T1000 (cell line): Measurements from ENCODE around the gene KLHL29.
"Not testable (repeated sequence)": the region's sequence is repeated elsewhere in the genome, so short reads cannot be mapped to it uniquely, and the experiment has no call there.

Experiments
- DNase-seq: peaks from one replicate; lab custom pipeline; 2025; ENCODE audit warnings: mixed read lengths; lab: John Stamatoyannopoulos, UW

KLHL29 gene

DNA sequence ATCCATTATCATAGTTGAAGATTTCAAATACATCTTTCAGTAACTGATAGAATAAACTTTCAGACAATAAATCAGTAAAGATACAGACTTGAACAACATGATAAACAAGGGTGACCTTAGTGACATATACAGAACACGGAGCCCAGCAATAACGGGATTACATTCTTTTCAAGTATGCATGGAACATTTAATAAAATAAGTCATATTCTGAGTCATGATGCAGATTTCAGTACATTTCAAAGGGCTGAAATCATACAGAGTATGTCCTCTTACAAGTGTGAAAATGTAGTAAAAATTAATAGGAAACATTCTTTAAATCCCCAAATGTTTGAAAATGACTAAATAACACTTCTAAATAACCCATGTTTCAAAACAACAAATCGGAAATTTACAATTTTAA is 17.2 kb upstream of the KLHL29 start:
- no peak for DNase-seq

DNA sequence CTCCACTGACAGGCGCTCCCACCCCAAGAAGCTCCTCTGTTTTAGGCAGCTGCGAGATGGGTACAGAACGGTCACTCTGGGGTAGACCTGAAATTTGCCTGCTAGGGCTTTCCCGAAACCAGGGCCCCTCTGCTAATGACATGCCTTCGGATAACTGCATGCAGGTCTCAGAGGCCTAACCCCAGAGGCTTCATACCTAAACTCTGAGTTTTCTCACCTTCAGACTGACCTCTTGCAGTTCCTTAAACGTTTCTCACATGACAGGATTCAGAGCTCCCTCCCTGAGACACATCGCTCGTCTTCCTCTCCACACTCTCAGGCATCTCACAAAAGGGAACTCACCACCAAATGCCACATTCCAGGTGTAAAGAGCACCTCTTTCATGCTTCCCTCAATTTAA is 11.3 kb upstream of the KLHL29 start:
- DNase-seq: no peak

DNA sequence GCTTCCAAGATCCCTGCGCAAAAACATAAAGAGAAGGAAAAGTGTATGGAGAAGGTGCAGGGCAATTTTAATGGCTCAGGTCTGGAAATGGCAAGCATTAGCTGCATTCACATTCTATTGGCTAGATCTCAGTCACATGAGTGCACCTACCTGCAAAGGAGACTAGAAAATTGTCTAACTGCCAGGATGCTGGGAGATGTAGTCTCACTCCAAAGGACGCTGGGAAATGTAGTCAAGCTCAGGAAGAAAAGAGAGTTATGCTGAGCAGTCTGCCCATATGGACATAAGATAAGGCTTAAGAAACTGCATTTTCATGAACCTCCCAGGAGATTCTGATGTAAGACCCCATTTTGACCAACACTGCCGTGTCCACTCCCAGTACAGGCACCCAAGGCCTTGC is 9.5 kb upstream of the KLHL29 start:
- no peak for DNase-seq

DNA sequence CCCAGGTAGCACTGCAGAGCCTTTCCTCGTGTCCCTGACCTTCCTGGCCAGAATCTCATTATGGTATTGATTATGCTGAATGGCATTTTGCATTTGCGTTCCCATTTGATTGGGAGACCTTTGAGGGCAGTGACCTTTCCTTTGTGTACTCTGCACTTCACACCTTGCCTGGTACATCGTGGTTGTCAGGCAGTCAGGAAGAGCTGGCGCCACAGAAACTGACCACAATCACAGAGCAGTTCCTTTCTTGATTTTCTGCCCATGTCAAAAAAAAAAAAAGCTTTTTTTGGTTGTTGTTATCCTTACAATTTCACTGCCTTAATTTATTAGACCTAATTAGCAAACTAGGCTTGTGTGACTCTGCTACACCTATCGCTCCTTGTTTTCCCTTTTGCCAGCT is 8.9 kb upstream of the KLHL29 start:
- no peak for DNase-seq

DNA sequence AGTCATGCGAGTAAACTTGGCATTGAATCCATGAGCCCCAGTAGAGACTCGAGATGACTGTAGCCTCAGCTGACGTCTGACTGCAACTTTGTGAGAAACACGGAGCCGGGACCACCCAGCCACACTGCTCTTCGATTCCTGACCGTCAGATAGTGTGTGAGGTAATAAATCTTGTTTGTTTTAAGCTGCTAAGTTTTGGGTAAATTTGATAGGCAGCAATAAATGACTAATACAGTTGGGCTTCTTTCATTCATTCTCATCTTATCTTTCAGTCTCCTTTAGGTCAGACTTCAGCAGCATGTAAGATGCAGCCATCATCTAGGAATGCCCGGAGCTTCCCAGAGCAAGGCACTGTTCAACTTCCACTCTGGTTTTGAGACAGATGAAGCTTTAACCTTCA is 8.0 kb upstream of the KLHL29 start:
- DNase-seq: no peak

DNA sequence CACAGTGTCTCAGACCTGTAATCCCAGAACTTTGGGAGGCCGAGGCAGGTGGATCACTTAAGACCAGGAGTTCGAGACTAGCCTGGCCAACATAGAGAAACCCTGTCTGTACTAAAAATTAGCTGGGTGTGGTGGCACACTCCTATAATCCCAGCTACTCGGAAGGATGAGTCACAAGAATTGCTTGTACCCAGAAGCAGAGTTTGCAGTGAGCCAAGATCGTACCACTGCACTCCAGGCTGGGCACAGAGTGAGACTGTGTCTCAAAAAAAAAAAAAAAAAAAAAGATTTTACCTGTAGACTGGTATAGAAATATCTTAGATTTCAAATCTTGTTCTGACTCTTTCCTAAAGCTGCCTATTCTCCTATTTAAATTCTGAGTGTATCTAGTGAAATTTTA is 7.2 kb upstream of the KLHL29 start:
- no peak for DNase-seq

DNA sequence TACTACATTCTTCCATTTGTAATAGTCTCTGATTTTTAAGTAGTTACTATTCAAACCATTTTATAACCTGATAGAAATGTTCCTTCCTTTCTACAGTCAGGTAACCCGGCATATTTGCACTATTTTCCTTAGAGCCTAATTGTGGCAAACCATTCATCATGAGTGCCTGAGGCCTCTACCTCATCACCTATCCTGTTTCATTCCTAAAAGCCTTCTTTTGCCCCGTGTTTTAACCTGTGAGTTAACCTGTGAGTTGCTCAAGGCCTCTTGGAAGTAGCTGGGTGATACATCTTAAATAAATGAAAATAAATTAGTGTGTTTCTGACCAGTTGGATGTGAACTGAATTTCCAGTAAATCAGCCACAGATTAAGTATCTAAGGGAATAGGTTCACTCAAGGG is 6.5 kb upstream of the KLHL29 start:
- no peak for DNase-seq

DNA sequence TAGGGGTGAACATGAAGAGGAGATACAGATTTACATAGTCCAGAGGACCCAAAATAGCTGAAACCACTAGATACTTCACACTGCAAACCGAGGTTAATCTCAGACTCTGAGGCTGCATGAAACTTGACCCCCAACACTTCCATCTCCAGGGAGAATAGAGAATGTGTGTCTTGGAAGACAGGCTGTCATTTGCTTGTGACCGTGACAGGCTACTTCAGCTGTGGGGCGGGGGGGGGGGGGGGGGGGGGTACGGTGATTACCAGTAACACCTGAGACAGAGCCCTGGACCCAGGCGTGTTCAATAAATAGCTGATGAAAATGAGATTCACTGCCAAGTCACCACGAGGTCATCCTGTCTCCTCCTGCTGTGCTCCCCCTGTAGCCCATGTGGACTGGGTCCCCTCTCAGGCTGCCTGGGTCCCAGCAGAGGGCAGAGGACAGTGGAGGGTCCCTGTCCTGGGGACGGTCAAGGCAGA is 5.7 kb upstream of the KLHL29 start:
- DNase-seq: no peak

DNA sequence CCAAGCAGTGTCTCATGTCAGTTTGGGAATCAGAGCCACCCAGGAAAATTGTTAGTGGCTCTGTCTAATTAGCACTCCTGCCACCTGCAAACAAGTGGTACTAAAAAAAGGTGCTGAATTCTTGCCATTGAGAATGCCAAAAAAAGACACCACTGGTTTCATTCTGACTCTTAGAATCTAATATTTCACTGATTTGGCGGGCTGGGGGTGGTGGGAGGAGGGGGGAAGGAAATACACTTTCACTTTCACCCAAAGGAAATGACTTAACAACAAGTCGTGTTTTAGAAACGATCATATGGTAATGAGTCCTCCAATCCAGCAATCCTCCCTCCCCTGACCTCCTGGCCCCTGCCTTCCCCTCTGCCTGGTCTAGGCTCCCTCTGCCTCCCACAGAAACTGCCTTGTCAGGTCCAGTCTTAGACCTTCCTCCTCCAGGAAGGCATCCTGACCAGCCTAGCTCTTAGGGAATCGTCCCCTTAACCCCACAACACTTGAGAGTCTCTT is 4.4 kb upstream of the KLHL29 start:
- no peak for DNase-seq

DNA sequence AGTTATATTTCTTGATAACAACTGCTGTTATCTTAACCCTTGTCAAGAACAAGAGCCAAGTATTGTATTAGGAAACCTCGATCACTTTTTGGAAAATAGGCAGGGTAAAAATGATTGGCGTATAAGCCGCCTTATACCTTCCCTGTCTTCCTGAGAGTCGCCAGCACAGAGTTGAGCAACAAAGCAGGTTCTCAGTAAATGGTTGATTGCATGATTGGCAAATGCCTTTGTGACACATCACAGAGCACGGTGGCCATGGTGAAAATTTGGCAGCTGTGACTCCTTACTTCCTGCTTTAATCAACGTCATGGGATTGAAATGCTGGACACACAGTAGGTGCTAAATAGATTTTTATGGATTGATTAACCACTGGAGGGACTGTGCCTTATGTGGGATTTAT is 3.9 kb upstream of the KLHL29 start:
- DNase-seq: peak; percentile 17

DNA sequence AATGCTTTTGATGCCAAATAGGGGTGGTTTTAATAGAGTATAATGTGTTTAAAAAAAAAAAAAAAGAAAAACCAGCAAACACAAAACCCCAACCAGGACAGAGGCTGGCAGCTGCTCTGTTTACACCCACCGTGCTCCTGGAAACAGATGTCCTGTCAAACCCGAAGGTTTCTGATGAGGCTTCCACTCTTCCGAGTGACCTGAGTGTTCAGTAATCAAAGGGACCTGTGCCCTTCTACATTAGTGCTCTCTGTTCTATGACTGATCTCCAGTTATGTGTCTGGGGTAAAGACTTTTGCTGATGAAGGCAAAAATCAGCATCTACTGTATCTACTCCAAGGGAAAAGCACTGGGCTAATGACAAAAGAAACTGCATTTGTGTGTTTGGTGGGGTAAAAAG is 3.5 kb upstream of the KLHL29 start:
- no peak for DNase-seq

DNA sequence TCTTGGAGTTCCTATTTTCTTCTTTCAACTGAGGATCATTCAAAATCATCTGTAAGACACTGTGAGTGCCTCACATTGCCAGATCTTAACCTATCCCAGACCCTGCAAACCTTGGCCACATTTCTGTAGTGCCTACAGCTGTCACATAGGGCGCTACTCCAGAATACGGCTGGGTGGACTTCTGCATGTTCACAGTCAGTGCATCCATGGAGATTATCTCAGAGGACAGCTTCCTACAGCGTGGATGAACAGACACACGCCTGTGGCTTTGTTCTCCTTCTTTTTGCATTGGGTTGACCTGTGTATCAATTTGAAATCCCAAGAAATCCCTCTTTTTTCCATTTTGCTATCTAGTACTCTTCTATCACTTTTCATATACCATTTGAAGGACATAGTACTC is 1.9 kb upstream of the KLHL29 start:
- no peak for DNase-seq

DNA sequence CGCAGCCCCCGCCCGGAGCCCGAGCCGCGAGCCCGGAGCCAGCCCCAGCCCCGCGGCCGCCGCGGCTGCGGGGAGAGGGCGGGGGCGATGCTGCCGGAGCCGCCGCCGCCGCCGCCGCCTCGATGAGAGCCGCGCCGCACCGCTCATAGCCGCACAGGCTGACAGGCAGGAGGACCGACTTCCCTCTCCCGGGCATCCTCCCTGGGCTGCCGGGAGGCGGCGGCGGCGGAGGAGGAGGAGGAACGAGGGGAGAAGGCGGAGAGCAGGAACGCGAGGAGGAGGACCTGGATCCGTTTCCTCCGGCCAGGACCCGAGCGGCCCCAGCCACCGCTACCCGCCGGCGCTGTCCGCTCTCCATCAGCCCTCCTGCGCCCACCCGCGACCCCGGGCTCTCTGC is 370 bp downstream of the KLHL29 start:
- peak; percentile 54 for DNase-seq

DNA sequence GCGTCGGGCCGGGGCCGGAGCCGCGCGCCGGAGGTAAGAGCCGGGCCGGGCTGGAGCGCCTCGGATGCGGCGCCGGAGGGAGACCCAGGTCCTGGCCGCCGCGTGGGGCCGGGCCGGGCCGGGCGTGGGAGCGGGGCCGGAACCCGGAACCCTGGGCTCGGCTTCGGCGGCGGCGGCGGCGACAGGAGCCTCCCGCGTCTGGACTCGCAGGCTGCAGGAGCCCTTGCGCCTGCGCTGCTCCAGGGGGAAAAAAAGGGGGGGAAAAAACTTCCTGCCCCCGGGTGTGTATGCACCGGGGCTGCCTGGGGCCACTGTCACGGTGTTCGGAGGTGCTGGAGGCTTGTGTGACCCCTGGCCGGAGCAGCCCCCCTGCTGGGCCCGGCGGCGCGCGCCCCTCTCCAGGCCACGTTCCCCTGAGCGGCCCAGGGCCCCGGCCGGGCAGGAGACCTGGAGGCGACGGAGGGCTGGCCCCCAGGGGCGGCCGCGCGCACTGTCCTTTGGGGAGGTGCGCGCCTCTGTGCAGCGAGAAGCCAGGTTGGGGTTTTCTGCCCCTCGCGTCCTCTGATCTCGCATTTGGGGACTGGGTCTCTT is 864 bp downstream of the KLHL29 start:
- peak; percentile 54 for DNase-seq

DNA sequence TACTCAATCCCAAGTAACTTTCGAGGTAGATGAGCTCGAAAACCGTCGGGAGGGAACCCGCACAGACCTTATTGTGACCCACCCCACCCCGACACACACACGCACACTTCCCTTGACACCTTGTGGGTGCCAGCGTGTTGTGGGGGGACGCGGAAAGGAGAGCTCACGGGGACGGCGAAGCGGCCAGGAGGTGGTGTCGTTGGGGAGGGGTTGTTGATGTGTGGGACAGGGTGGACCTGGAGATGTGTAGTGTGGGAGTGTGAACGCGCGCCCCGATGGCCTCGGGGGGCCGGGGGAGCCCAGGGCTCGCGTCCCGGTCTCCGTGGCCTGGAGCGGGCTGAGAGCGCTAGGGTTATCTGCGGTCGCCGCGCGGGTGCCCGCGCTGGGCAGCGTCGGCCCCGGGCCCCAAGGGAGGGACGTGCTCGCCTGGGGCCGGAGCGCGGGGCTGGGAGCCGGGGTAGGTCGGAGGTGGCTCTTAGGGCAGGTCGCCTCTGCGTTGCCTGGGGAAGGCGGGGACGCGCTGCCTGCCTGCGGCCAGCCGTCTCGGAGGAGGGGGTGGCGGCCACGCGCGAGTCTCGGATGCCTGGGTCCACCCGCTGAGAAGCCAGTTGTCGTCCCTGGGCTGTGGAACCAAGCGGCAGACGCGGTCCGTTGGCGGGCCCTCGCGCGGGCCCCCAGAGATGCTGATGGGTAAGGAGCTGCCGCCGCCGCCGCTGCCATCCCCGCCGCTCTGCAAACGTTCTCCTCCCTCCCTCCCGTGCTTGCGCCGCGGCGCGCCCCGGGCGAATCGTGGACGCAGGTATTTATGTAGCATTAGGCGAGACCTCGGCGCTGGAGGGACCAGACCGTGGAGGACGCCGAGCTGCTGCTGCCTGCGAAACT is 1.6 kb downstream of the KLHL29 start:
- DNase-seq: no peak

DNA sequence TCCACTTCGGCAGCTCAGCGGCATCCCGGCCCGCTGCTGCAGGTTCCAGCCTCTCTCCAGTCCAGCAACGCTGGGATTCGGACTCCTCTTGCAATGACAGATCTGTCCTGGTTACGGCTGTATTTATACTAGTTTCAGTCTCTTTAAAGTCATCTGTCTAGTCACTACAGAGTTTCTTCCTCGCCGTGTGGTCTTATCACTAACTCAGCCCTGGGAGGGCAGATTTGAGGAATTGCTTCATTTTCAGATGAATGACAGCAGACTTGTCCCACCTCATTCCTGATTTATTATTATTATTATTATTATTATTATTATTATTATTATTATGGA is 2.2 kb downstream of the KLHL29 start:
- DNase-seq: no peak

DNA sequence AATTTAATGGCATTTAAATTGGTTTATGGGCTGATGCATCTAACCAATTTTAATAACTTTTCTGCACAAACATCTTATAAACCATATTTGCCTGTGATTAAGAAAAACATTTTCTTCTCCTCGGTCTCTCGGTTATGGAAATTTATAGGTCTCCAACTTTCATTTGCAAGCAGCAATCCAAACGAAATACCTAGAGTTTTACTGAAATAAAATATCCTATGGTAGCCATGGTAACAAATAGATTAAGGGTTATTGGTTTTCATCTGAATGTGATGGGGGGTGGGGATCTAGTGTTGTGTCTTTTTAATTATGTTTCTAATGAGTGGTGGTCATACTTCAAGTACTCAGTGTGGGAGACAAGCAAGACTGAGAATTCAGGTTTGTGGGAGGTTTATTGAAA is 2.9 kb downstream of the KLHL29 start:
- no peak for DNase-seq

DNA sequence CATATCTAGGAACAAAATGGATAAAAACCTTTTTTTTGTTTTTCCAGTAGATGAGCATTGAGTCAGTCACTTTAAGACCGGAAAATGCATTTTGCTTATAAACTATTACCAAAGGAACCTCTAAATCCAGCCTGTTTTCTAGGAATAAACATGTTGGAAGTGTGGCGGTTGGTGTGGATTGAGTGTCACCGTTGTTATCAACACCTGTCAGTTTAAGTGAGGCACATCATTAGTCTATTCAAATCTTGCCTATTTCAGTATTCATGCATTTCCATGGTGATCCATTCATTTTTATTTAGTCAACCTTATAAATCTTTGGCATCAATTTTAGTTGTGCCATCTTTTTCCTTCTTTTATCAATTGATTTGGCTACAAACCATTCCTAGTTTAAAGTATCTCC is 3.3 kb downstream of the KLHL29 start:
- no peak for DNase-seq

DNA sequence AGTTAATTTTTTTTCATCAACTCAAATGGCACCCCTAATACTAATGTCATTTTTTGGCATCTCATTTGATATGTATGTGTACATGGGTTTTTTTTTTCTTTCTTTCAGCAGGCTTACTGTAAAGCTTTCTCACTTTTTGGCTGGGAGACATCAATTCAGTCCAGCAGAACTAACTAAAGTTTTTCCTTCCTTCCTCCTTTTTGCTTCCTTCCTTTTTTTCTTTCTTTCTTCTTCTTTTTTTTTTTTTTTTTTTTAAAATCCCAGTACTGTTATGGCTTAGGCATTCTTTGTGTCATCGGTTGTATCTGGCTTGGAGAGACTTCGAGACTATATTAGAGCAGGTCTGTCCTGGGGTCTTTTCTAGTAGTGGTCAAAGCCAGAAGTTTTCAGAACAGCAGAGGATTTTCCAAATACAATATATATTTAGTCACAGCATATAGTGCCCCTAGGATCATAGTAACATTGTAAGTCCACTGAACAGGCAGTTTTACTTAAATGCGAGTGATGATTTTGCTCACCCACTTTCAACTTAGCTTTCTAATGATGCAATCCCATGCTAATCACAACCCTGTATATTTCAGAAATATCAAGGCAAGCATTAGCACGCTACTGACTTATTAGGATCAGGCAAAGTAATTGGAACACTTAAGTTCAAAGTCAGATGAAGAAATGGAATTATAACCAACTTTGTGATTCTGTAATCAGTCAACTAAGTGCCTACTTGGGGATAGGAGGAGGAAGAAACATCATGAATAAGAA is 4.0 kb downstream of the KLHL29 start:
- DNase-seq: no peak

DNA sequence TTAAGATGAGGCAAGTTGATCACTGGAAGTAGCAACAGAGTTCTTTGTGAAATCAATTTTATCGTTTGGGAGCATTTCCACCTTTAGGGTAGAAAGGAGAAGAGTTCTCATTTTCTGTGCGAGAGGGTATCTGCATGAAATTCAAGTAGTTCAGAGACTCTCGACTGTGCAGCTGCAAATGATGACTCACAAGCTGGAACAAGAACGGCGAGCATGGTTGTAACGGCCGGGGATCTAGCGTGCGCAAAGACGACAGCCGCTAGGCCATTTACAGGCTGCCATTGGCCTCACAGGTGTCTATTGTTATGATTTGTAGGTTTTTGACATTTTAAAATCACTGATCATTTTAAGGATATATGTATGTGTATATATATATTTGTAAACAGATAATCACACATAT is 5.2 kb downstream of the KLHL29 start:
- no peak for DNase-seq

DNA sequence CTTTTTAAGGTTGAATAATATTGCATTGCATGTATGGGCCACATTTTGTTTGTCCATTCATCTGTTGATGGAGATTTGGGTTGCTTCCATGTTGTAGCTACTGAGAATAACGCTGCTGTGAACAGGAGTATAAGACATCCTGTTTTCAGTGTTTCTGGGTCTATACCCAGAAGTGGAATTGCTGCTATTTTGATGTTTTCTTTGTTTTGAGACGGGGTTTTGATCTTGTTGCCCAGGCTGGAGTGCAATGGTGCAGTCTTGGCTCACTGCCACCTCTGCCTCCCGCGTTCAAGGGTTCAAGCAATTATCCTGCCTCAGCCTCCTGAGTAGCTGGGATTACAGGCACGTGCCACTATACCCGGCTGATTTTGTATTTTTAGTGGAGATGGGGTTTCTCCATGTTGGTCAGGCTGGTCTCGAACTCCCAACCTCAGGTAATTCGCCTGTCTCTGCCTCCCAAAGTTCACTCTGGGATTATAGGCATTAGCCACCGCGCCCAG is 6.3 kb downstream of the KLHL29 start:
- not testable (repeated sequence) for DNase-seq

DNA sequence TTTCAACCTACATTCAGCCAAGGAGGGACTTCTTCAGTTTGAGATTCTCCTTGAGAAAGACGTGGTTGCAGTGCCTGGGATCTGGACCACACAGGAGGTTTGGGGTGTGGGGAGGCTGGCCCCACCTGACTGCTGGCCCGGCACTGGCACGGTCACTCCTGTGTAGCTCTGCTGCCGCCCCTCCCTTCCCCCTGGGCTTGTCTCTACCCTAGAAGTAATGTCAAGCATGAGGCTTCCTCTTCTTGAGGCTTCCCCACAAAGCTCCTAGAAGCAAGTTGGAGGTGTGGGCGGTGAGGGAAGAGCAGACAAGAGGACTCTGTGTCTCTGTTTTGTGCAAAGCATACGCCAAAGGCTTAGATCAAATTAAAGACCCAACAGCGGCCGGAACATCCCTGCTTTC is 8.7 kb downstream of the KLHL29 start:
- no peak for DNase-seq

DNA sequence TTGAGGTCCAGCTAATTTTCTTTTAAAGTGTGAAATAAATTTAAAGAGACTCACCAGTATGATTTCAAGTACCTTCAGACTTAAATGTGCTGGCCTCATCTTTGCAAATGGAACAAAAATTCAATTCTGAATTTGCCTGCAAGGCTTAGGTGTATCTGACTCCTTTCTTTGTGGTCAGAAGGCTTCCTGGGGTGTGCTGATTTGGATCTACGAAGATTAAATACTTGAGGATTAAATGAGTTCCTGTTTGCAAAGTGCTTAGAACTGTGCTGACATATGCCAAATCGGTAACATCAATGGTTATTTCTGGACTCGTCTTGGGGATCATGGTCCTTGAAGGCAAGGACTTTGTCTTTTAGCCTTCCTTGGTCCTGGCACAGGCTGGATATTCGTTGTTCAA is 9.7 kb downstream of the KLHL29 start:
- DNase-seq: no peak
